Cardiac ventricle fibroblast (primary cell): ENCODE results near the gene PRSS56. TPM values are rescaled to one million over a fixed set of nuclear protein-coding genes. Genes with fewer than 3 reads are reported as not detected.

Experiments used
- total RNA-seq: library from RNA; depleted of rRNA; stranded (reverse); fragments of >200 nt; gene quantifications from 2 replicates; pipeline ENCODE4 v1.2.3, GENCODE V29; 2015

The PRSS56 gene
- total RNA-seq: not detected in 2 replicates

DNA sequence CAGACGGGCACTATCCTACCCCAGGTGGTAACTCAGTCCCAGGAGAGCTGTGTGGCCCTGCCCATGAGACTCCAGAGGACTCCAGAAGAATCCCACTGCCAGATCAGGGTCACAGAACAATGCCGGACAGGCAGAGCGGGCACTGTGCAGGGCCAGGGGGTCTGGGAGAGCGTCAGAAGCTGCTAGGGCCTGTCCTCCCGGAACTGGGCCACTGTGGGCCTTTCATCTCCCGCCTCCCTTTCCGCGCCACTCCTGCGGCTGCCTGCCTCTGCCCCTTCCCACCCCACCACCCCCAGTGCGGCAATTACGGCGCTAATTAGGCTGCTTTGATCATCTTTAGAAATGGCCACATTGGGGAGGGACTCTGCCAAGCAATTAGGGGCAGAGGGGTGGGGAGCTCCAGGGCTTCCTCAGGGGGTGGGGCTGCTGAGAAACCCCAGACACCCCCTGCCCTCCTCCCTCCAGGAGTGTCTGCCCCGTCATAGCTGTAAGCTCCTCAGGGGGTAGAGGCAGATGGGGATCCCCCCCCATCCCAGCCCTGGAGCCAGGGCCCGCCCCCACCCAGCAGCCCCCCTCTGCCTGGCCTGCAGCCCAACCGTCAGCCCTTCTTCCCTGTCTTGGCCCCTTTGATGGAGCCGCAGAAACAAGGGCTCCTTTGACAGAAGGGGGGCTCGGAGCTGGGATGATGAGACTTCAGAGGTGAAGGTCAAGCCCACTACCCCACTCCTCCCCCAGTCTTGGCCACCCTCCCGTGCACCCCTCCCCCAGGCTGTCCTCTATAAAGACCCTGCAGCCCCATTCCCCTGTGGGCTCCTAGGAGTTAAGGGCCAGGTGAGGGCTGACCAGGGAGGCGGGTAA, at the start of gene PRSS56:
Gene PRSS56, plus strand, starts transcription at position 808 of the 858 bp plus-strand sequence. CDS start 211 bp downstream, outside the sequence.

DNA sequence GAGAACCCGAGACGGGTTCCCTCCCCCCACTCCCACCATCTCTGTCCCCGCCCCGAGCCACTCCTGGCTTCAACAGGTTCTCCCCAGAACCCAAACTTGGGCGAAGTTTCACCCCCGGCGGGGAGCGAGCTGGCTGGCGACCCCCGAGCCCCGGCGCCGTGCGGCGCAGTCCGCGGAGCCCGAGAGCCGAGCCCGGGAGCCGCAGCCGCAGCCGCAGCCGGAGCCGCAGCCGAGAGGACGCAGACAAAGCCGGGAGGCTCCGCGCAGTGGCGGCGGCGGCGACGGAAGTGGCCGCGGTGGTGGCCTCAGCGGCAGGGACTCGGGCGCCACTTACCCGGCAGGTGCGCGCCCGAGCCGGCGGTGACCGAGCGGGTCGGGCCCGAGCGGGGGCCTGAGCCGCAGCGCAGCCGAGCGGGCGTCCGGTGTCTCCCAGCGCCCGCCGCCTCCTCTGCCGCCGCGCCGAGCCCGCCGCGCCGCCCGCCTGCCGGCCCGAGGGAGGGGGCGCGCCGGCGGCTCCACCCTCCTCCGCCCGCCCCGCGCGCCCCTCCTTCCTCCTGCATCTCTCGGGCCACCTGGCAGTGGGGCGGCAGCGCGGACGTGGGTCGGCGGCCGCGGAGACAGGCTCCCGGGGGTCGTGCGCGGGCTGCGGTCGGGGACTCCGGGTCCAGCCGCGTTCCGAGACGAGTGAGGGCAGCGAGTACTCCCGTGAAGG, 32.6 kb upstream of the PRSS56 start, which contains the start of gene ECEL1:
Gene ECEL1, minus strand, starts transcription at position 450 of the 712 bp plus-strand sequence. CDS start 1,181 bp downstream, outside the sequence.

DNA sequence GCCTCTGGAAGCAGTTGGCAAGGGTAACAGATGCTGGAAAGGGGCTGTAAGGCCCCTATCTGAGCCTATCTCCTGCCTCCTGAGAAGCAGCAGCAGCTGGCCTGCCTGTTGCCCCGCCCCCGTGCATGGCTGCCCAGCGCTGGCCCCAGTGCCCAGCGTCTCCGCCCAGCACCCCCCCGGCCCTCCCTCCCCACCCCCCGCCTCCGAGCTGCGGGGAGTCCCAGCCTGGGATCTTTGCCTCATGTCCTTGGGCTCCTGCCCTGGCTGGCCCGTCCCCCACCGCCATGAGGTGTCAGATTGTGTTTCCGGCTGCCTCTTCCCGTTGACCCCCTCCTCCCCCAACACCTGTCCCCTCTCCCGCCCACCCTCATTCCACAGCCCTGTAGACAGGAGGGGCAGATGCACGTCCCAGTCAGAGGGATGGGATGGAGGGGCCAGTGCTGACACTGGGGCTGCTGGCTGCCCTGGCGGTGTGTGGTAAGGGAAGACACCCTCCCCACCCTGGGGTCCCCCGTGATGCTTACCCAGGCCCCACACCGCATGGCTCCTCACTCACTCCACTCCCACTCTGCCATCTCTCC, 5.7 kb downstream of the PRSS56 start, which contains the start of gene CHRND:
Gene CHRND, plus strand, starts transcription at position 370 of the 581 bp plus-strand sequence. Its CDS starts 56 bp downstream, at position 426.

DNA sequence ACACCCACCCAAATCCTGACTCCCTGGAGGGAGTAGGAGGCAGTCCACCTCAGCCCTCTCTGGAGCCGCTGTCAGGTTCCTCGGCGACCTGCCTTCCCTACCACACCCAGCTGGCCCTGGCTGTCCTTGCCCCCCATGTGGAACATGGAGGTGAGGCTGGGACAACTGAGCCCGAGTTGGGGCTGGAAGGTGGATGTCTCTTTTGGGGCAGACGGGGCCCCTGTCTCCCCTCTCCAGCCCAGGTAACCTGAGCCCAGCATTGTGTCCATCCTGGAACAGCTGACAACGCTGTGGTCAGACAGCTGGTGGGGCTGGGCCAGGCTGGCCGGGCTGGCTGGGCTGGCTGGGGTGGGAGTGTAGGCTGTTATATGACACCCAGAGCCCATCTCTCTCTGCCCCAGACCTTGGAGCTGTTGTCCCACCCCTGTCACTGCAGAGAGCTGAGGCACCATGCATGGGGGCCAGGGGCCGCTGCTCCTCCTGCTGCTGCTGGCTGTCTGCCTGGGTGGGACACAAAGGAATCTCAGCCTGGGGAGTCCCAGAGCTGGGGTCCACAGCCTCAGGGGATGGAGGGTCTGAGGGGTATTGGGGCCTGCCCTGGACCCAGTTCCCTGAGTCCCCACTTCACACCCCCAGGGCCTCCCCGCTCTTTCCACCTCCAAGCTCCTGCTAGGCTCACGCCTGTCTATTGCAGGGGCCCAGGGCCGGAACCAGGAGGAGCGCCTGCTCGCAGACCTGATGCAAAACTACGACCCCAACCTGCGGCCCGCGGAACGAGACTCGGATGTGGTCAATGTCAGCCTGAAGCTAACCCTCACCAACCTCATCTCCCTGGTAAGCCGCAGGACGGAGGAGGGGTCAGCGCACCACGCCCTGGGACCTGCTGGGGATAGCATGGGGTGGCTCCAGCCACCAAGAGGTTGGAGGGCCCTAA, 19.4 kb downstream of the PRSS56 start, which contains the start of gene CHRNG:
Gene CHRNG, plus strand, starts transcription at position 395 of the 934 bp plus-strand sequence. Its CDS starts 56 bp downstream, at position 451.

DNA sequence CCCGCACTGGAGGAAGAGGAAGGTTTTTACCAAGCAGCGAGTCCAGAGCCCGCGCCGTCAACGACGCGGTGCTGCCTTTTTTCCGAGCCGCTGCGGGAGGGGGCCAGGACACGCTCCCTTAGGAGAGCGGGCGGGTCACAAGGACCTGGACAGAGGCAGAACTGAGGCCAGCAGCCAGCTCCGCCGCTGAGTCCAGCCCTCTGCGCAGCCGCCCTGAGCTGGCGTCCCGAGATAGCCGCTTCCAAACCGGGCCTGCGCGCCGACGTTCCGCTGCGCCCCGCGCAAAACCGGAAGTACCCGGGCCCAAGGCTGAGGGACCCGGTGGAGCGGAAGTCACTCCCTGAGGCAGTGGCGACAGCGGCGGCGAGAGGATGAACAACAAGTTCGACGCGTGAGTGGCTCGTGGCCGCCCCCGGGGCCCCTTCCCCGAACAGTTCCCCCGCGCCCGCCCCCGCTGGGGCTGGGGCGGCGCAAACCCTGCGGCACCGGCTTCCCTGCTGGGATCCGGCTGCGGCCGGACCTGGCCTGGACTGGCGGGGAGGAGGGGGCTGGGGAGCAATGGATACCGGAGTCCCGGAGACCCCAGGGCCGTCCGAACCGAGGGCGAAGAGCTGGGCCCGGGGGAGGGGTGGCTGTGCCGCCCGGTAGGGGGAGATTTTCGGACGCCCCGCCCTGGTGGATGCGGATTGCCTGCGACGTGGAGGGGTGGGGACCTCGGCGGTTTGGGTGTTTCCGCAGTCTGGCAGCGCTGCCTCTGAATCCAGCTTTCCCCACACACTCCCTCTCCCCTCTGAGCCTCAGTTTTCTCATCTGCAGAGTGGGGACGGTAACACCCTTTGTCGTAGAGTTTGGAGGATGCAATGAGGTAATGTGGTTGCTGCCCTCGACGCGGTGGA, 30.4 kb downstream of the PRSS56 start, which contains the start of the genes EIF4E2 and TIGD1:
Gene EIF4E2, plus strand, starts transcription at position 336 of the 896 bp plus-strand sequence. Its CDS starts 36 bp downstream, at position 372.
Gene TIGD1, minus strand, starts transcription at position 204 of the 896 bp plus-strand sequence. CDS start 675 bp downstream, outside the sequence.

Other genes starting within 250 kb of the PRSS56 start
- not detected in 2 replicates for gene ALPP, start 141.6 kb upstream of the PRSS56 start, total RNA-seq
- gene ALPG, start 113.5 kb upstream of the PRSS56 start, total RNA-seq: not detected in 2 replicates
- not detected in 2 replicates for gene ALPI, start 64.2 kb upstream of the PRSS56 start, total RNA-seq
- gene ECEL1, start 32.6 kb upstream of the PRSS56 start, total RNA-seq: not detected in 2 replicates
- gene CHRND, start 5.8 kb downstream of the PRSS56 start, total RNA-seq: not detected in 2 replicates
- gene CHRNG, start 19.3 kb downstream of the PRSS56 start, total RNA-seq: not detected in 2 replicates
- gene TIGD1, start 30.2 kb downstream of the PRSS56 start, total RNA-seq: 1.4 and 3.2 TPM in 2 replicates
- 47.5 and 52.8 TPM in 2 replicates for gene EIF4E2, start 30.3 kb downstream of the PRSS56 start, total RNA-seq
- 0.37 and 0.98 TPM in 2 replicates for gene EFHD1, start 113.2 kb downstream of the PRSS56 start, total RNA-seq
- gene GIGYF2, start 176.9 kb downstream of the PRSS56 start, total RNA-seq: 36.0 and 40.0 TPM in 2 replicates